Kidney (tissue), 14 donors: ENCODE data around the gene PAIP2. TPM values are rescaled to one million over a fixed set of nuclear protein-coding genes. Genes with fewer than 3 reads are reported as not detected.

Experiments used
- DNase-seq, 5 donors: peaks; one replicate each; pipeline ENCODE4 v3.0.0-alpha.2; 2013 to 2020
- FAIRE-seq: peaks from 2 replicates; lab custom pipeline; 2012; peaks lifted over from hg19 to GRCh38; lab: Jason Lieb, UNC
- H3K27ac ChIP-seq, 2 donors: one replicate each; pipeline ENCODE4 v1.7.0; 2013; ENCODE audit warnings: low read depth in 2 of 2, low read length in 2 of 2, inconsistent platforms in 1 of 2
- H3K27me3 ChIP-seq: one replicate; pipeline ENCODE4 v1.7.1; 2013; ENCODE audit warnings: low read length, inconsistent platforms; ENCODE audit not compliant: control insufficient read depth, insufficient read depth
- H3K36me3 ChIP-seq, 3 donors: one replicate each; pipeline versions ENCODE4 v1.7.0 to v1.7.1; 2013; ENCODE audit warnings: low read length in 3 of 3, control low read depth in 1 of 3, inconsistent platforms in 1 of 3; ENCODE audit not compliant: insufficient read depth in 3 of 3, control insufficient read depth in 2 of 3
- H3K4me1 ChIP-seq, 3 donors: one replicate each; pipeline versions ENCODE4 v1.7.0 to v1.7.1; 2013; ENCODE audit warnings: low read length in 3 of 3, inconsistent platforms in 1 of 3, low read depth in 1 of 3; ENCODE audit not compliant: control insufficient read depth in 2 of 3, insufficient read depth in 2 of 3
- H3K4me3 ChIP-seq, 3 donors: one replicate each; pipeline versions ENCODE4 v1.7.0 to v1.8.1; 2013; ENCODE audit warnings: low read length in 3 of 3, control low read depth in 1 of 3, inconsistent platforms in 1 of 3
- H3K9ac ChIP-seq, 3 donors: one replicate each; pipeline versions ENCODE4 v1.7.0 to v1.7.1; 2013; ENCODE audit warnings: low read length in 3 of 3, control low read depth in 1 of 3, inconsistent platforms in 1 of 3
- H3K9me3 ChIP-seq, 3 donors: one replicate each; pipeline versions ENCODE4 v1.7.0 to v1.7.1; 2013; ENCODE audit warnings: low read length in 3 of 3, control low read depth in 1 of 3, inconsistent platforms in 1 of 3; ENCODE audit not compliant: control insufficient read depth in 2 of 3, insufficient read depth in 1 of 3
- intact Hi-C: fragments of 100-400 bp; cut with DNase I; formaldehyde crosslinking; loops from one replicate; pipeline ENCODE4 v1.11.1; 2022
- polyA plus RNA-seq: library from polyadenylated mRNA; stranded (reverse); fragments of 350-450 nt; fragmentation: Illumina TruSeq; extraction: RNeasy Lipid Tissue Mini Kit (QIAGEN cat#74804); gene quantifications from one replicate; pipeline ENCODE4 v1.2.3, GENCODE V29; 2014; ENCODE audit warnings: low read depth, low replicate concordance; ENCODE audit not compliant: insufficient read depth
- total RNA-seq: library from RNA; stranded (reverse); fragmentation: NEBNext Ultra II Directional; extraction: Animal tissue kit (Norgen Biotek cat#: 25700); gene quantifications from one replicate; pipeline ENCODE4 v1.2.1, GENCODE V29; 2021
- TF ChIP-seq, protein P1 (sequence below): IDR thresholded peaks from 3 replicates; pipeline ENCODE4 v1.5.1; 2012; ENCODE audit warnings: mild to moderate bottlenecking, moderate library complexity, borderline replicate concordance; ENCODE audit not compliant: insufficient read depth; ENCODE audit errors: extremely low read depth
- donor health status: control.
- donor health status: control.
- donor health status: control.
- donor health status: control.
- donor health status: control.
- donor health status: DM: yes; HTN: yes; CAD: no.
- donor health status: Normal renal cell carcinoma (clear cell type).

The PAIP2 gene
- total and polyA plus RNA-seq, 2 donors from 2014 or later: 68.0 to 121 TPM

DNA sequence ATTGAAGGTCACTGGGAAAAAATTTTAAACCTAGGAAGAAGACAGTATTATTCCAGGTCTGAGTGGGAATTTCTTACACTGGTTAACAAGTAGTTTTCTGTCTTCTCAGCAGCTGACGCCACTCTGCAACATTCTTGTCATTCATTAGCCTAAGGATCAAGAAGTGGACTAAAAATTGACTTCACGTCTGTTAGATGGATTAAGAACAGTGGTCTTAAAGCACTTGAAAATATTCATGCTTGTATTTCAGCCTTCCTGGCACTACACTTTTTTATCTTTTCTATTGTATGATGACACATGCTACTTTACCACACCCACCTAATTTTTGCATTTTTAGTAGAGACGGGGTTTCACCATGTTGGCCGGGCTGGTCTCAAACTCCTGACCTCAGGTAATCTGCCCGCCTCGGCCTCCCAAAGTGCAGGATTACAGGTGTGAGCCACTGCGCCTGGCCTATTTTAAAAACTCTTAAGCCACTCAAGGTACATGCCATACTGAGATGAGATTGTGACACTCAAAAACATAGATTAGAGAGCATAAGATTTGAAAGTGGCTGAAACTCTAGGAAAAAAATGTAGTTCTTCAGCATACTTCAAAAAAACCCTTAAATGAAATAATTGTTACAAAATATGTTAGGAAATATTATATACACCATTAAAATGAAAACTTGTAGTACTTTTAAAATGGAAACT lies 39.7 kb upstream of the PAIP2 start:
- Histone ChIP-seq H3K27me3 (no peaks in the 10 kb centered on the region), H3K27ac (no peak overlapping the region), H3K9me3 (no peaks in the 10 kb centered on the region), H3K4me3 (no peak overlapping the region), H3K4me1 (peaks cover 3 to 27% (median 18%) of the 10 kb centered on the region in 3 donors), H3K9ac (no peak overlapping the region), H3K36me3 (no peaks in the 10 kb centered on the region)
- FAIRE-seq: no peak
- intact Hi-C loops: no loop called here
- DNase-seq: no peak
- TF ChIP-seq, protein P1, sequence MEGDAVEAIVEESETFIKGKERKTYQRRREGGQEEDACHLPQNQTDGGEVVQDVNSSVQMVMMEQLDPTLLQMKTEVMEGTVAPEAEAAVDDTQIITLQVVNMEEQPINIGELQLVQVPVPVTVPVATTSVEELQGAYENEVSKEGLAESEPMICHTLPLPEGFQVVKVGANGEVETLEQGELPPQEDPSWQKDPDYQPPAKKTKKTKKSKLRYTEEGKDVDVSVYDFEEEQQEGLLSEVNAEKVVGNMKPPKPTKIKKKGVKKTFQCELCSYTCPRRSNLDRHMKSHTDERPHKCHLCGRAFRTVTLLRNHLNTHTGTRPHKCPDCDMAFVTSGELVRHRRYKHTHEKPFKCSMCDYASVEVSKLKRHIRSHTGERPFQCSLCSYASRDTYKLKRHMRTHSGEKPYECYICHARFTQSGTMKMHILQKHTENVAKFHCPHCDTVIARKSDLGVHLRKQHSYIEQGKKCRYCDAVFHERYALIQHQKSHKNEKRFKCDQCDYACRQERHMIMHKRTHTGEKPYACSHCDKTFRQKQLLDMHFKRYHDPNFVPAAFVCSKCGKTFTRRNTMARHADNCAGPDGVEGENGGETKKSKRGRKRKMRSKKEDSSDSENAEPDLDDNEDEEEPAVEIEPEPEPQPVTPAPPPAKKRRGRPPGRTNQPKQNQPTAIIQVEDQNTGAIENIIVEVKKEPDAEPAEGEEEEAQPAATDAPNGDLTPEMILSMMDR: no peak

DNA sequence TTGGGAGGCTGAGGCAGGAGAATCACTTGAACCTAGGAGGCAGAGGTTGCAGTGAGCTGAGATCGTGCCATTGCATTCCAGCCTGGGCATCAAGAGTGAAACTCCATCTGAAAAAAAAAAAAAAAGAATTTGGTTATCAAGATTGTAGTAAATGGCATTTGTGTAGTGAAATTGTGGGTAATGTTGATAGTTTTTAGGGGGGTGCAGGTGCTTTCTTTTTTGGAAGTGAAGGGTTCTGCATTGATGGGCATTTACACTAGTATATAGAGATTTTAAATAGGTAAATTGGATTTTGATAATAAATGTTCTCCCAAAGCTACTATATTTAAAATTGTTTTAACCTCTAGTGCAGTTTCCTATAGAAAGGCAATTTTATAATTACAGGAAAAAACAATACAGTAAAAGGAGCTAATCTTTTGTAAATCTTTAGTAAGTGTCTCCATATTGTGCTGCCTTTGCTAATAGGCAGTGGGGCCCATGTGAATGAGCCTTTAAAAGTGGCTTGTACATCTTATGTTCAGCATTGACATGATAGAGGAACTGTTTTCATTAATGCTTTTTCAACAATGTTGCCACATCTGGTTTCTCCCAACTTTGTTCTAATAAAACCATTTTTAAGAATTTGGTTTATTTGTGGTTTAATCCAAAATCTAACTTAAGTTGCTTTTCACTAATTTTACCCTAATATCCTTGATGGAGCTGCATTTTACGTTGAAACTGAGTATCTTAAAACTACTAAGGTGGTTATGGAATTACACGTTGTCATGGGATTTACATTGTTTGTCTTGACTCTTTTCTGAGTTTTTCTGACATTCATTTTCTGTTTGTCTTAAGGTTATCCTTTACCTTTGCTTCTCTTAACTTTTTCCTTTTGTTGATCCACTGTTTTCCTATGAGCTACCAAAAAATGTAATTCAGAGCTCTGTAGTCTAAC lies 37.0 kb upstream of the PAIP2 start:
- H3K9ac ChIP-seq: no peak overlapping the region
- H3K9me3 ChIP-seq: no peaks in the 10 kb centered on the region
- DNase-seq (no peak), FAIRE-seq (no peak)
- H3K27ac ChIP-seq: no peak overlapping the region
- H3K36me3 ChIP-seq: no peaks in the 10 kb centered on the region
- H3K4me1 ChIP-seq: peaks cover under 1 to 11% (median 6%) of the 10 kb centered on the region in 3 donors
- intact Hi-C loops: no loop called here
- no peaks in the 10 kb centered on the region for H3K27me3 ChIP-seq
- TF ChIP-seq, protein P1: no peak
- no peak overlapping the region for H3K4me3 ChIP-seq

DNA sequence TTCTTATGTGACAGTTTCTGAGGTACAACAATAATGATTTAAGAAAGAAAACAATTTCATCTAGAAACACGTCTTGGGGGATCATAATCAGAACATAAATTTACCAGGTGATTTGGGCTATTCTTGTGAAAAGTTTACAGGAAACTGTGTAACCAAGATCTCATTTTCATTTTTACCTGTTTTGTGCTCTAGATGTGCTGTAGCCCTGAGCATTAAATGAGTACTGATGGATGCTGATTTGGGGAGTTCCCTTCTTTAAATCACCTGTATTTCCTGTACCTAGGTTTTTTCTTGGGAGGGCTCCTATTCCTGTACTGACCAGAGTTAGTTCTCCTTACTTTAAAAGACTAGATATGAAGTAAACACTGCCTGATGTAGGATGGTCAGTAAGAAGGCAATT lies 35.5 kb upstream of the PAIP2 start:
- H3K9ac ChIP-seq: no peak overlapping the region
- H3K9me3 ChIP-seq: no peaks in the 10 kb centered on the region
- H3K27ac ChIP-seq: no peak overlapping the region
- DNase-seq (no peak), FAIRE-seq (no peak)
- no peak overlapping the region for H3K4me3 ChIP-seq
- no peaks in the 10 kb centered on the region for H3K36me3 ChIP-seq
- intact Hi-C loops: no loop called here
- peaks cover 0 to 11% (median 4%) of the 10 kb centered on the region in 3 donors for H3K4me1 ChIP-seq
- H3K27me3 ChIP-seq: no peaks in the 10 kb centered on the region
- TF ChIP-seq, protein P1: no peak
